HepG2 (cell line): ENCODE data around the gene SMLR1. TPM values are rescaled to one million over a fixed set of nuclear protein-coding genes. Genes with fewer than 3 reads are reported as not detected.

Source experiments
- CCAR2 ChIP-seq: fragments of 200-400 bp; formaldehyde crosslinking; optimal IDR thresholded peaks from 2 replicates; pipeline ENCODE3; 2018; ENCODE audit warnings: low read depth, mild to moderate bottlenecking, low read length, moderate library complexity
- FIP1L1 ChIP-seq: fragments of 200-400 bp; formaldehyde crosslinking; IDR thresholded peaks from 2 replicates; pipeline ENCODE4 v1.6.1; 2018; ENCODE audit warnings: low read depth, mild to moderate bottlenecking, low read length, moderate library complexity, borderline replicate concordance; ENCODE audit not compliant: insufficient read depth
- FOSL2 ChIP-seq: sonication (generic); formaldehyde crosslinking; IDR thresholded peaks from 2 replicates; pipeline ENCODE4 v1.4.0; 2020; ENCODE audit warnings: missing genetic modification reagents
- HNRNPK ChIP-seq: fragments of 200-400 bp; formaldehyde crosslinking; IDR thresholded peaks from 2 replicates; pipeline ENCODE4 v1.6.1; 2018; ENCODE audit warnings: low read length, low read depth, moderate library complexity, mild to moderate bottlenecking; ENCODE audit not compliant: poor library complexity, severe bottlenecking
- TOPORS ChIP-seq: sonication (generic); formaldehyde crosslinking; IDR thresholded peaks from 2 replicates; pipeline ENCODE4 v1.8.0; 2023; ENCODE audit warnings: mild to moderate bottlenecking, missing genetic modification reagents
- ZBTB10 ChIP-seq: sonication (generic); formaldehyde crosslinking; IDR thresholded peaks from 2 replicates; pipeline ENCODE4 v1.4.0; 2020; ENCODE audit warnings: missing genetic modification reagents, borderline replicate concordance
- ZBTB8A ChIP-seq: sonication (generic); formaldehyde crosslinking; IDR thresholded peaks from 2 replicates; pipeline ENCODE4 v1.4.0; 2020; ENCODE audit warnings: mild to moderate bottlenecking, low read depth, missing genetic modification reagents, borderline replicate concordance
- ZNF496 ChIP-seq: sonication (generic); formaldehyde crosslinking; IDR thresholded peaks from 2 replicates; pipeline ENCODE4 v1.8.1; 2023; ENCODE audit warnings: mild to moderate bottlenecking, moderate library complexity, missing genetic modification reagents; ENCODE audit not compliant: insufficient replicate concordance
- ZNF564 ChIP-seq: sonication (generic); formaldehyde crosslinking; IDR thresholded peaks from 2 replicates; pipeline ENCODE4 v1.8.1; 2023; ENCODE audit warnings: mild to moderate bottlenecking, missing genetic modification reagents
- ZNF713 ChIP-seq: sonication (generic); formaldehyde crosslinking; IDR thresholded peaks from 2 replicates; pipeline ENCODE4 v1.4.0; 2020; ENCODE audit warnings: mild to moderate bottlenecking, missing genetic modification reagents
- ZNF740 ChIP-seq: sonication (generic); formaldehyde crosslinking; IDR thresholded peaks from 2 replicates; pipeline ENCODE4 v1.4.0; 2020; ENCODE audit warnings: missing genetic modification reagents
- ZSCAN9 ChIP-seq: IDR thresholded peaks from 2 replicates; pipeline ENCODE4 v1.6.1; 2016; ENCODE audit warnings: borderline replicate concordance
- polyA plus RNA-seq, 8 experiments: library from polyadenylated mRNA; depleted of rRNA in 3 of 8; stranded (reverse) in 7 of 8; unstranded in 1 of 8; fragments of >200 nt; fragmentation: Illumina TruSeq in 4 of 8; extraction: Trizol in 4 of 8; gene quantifications; 2 replicates each; pipeline versions ENCODE4 v1.2.1 to v1.2.3, GENCODE V29; 2011 to 2016; ENCODE audit warnings: low read depth in 4 of 8, missing spikeins in 1 of 8, mixed read lengths in 1 of 8; ENCODE audit not compliant: insufficient read depth in 1 of 8
- total RNA-seq, 5 experiments: library from RNA; depleted of rRNA; stranded (reverse); fragments of >200 nt; fragmentation: Illumina TruSeq; extraction: Trizol; gene quantifications; 2 replicates each; pipeline ENCODE4 v1.2.3, GENCODE V29; 2016; ENCODE audit warnings: low read depth in 1 of 5
- TF ChIP-seq, protein P1 (sequence below): sonication (generic); formaldehyde crosslinking; IDR thresholded peaks from 2 replicates; pipeline ENCODE4 v1.9.0; 2021; ENCODE audit warnings: mild to moderate bottlenecking, missing genetic modification reagents
- TF ChIP-seq, protein P2 (sequence below): sonication (generic); formaldehyde crosslinking; conservative IDR thresholded peaks from 2 replicates; pipeline ENCODE4 v1.4.0; 2020; ENCODE audit warnings: mild to moderate bottlenecking, missing genetic modification reagents, moderate library complexity
- TF ChIP-seq, protein P3 (sequence below): sonication (generic); IDR thresholded peaks from 2 replicates; pipeline ENCODE4 v1.6.1; 2016; ENCODE audit warnings: low read depth, borderline replicate concordance

The SMLR1 gene
- total and polyA plus RNA-seq, 2 of the 13 experiments (the other 11 are each of a cell fraction or from before 2014, with no cell fraction given), result 41.8 to 104 TPM

GRCh38 chr6:130864344-130864743 lies 37.1 kb downstream of the SMLR1 start (continued):
- TF ChIP-seq, protein P1, sequence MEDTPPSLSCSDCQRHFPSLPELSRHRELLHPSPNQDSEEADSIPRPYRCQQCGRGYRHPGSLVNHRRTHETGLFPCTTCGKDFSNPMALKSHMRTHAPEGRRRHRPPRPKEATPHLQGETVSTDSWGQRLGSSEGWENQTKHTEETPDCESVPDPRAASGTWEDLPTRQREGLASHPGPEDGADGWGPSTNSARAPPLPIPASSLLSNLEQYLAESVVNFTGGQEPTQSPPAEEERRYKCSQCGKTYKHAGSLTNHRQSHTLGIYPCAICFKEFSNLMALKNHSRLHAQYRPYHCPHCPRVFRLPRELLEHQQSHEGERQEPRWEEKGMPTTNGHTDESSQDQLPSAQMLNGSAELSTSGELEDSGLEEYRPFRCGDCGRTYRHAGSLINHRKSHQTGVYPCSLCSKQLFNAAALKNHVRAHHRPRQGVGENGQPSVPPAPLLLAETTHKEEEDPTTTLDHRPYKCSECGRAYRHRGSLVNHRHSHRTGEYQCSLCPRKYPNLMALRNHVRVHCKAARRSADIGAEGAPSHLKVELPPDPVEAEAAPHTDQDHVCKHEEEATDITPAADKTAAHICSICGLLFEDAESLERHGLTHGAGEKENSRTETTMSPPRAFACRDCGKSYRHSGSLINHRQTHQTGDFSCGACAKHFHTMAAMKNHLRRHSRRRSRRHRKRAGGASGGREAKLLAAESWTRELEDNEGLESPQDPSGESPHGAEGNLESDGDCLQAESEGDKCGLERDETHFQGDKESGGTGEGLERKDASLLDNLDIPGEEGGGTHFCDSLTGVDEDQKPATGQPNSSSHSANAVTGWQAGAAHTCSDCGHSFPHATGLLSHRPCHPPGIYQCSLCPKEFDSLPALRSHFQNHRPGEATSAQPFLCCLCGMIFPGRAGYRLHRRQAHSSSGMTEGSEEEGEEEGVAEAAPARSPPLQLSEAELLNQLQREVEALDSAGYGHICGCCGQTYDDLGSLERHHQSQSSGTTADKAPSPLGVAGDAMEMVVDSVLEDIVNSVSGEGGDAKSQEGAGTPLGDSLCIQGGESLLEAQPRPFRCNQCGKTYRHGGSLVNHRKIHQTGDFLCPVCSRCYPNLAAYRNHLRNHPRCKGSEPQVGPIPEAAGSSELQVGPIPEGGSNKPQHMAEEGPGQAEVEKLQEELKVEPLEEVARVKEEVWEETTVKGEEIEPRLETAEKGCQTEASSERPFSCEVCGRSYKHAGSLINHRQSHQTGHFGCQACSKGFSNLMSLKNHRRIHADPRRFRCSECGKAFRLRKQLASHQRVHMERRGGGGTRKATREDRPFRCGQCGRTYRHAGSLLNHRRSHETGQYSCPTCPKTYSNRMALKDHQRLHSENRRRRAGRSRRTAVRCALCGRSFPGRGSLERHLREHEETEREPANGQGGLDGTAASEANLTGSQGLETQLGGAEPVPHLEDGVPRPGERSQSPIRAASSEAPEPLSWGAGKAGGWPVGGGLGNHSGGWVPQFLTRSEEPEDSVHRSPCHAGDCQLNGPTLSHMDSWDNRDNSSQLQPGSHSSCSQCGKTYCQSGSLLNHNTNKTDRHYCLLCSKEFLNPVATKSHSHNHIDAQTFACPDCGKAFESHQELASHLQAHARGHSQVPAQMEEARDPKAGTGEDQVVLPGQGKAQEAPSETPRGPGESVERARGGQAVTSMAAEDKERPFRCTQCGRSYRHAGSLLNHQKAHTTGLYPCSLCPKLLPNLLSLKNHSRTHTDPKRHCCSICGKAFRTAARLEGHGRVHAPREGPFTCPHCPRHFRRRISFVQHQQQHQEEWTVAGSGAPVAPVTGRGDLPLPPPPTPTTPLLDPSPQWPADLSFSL (CRISPR knock-in tag), result peak; percentile 49; the same call in 1 of the 2 replicates
- 0 out of 2 replicates have a peak, but pooled peaks have one; percentile 54 for TF ChIP-seq ZSCAN9 (CRISPR knock-in tag)
- no peak for TF ChIP-seq CCAR2
- TF ChIP-seq FIP1L1, result no peak
- peak; percentile 74; the same call in 1 of the 2 replicates for TF ChIP-seq ZNF564 (CRISPR knock-in tag)
- peak; percentile 61; the same call in 1 of the 2 replicates for TF ChIP-seq FOSL2 (CRISPR knock-in tag)
- 0 out of 2 replicates have a peak, but pooled peaks have one; percentile 36 for TF ChIP-seq ZNF713 (CRISPR knock-in tag)
- no peak; the same call in 1 of the 2 replicates for TF ChIP-seq TOPORS (CRISPR knock-in tag)
- TF ChIP-seq, protein P2, sequence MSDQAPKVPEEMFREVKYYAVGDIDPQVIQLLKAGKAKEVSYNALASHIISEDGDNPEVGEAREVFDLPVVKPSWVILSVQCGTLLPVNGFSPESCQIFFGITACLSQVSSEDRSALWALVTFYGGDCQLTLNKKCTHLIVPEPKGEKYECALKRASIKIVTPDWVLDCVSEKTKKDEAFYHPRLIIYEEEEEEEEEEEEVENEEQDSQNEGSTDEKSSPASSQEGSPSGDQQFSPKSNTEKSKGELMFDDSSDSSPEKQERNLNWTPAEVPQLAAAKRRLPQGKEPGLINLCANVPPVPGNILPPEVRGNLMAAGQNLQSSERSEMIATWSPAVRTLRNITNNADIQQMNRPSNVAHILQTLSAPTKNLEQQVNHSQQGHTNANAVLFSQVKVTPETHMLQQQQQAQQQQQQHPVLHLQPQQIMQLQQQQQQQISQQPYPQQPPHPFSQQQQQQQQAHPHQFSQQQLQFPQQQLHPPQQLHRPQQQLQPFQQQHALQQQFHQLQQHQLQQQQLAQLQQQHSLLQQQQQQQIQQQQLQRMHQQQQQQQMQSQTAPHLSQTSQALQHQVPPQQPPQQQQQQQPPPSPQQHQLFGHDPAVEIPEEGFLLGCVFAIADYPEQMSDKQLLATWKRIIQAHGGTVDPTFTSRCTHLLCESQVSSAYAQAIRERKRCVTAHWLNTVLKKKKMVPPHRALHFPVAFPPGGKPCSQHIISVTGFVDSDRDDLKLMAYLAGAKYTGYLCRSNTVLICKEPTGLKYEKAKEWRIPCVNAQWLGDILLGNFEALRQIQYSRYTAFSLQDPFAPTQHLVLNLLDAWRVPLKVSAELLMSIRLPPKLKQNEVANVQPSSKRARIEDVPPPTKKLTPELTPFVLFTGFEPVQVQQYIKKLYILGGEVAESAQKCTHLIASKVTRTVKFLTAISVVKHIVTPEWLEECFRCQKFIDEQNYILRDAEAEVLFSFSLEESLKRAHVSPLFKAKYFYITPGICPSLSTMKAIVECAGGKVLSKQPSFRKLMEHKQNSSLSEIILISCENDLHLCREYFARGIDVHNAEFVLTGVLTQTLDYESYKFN (CRISPR knock-in tag), result peak; percentile 87
- no peak for TF ChIP-seq ZNF496
- no peak for TF ChIP-seq HNRNPK
- TF ChIP-seq ZBTB8A (CRISPR knock-in tag), result 0 out of 2 replicates have a peak, but pooled peaks have one; percentile 38
- TF ChIP-seq ZBTB10 (CRISPR knock-in tag), result no peak
- no peak for TF ChIP-seq ZNF740 (CRISPR knock-in tag)
- TF ChIP-seq, protein P3, sequence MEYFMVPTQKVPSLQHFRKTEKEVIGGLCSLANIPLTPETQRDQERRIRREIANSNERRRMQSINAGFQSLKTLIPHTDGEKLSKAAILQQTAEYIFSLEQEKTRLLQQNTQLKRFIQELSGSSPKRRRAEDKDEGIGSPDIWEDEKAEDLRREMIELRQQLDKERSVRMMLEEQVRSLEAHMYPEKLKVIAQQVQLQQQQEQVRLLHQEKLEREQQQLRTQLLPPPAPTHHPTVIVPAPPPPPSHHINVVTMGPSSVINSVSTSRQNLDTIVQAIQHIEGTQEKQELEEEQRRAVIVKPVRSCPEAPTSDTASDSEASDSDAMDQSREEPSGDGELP, result peak; percentile 81
